GM19438 (cell line): ENCODE measurements around the gene SHISA6.

Experiments
- ATAC-seq: cut with Tn5 transposase; IDR thresholded peaks from one replicate; pipeline ENCODE4 v1.9.1; 2021; ENCODE audit warnings: low read depth; ENCODE audit not compliant: unreplicated experiment

SHISA6 gene

DNA sequence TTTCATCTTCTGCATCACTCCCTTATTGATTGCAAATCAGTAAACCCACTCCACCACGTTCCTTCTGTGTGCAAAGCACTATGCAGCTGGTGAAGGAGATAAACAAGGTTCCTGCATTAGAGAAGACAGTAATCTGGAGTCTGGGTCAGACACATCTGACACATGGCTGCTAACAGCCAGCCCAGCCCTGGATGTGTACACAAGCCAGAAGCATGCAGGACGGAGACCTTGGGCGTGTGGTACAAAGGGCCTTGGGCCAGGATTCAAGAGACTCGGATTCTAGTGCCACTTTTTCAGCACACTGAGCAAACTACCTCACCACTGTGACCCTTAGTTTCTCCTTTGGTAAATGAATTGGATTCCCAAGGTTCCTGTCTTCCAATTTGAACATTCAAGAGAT lies 270.7 kb downstream of the SHISA6 start:
- ATAC-seq = no peak

DNA sequence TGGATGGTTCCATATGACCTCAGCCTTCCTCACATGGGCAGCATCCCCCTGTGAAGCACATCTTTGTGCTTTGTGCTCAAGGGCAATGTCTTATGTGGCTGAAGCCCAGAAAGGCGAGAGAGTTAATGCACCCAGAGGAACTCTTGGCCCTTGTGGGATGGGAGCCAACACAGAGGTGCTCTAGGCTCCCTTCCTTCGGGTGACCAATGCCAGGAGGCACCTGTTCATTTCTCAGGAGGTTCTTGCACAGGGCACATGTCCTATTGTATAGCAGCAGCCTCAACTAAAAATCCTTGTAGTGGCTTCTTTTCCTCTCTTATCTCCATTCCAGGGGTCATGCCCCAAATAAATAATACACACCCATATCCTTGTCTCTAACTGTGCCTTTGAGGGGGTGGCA lies 273.6 kb downstream of the SHISA6 start:
- ATAC-seq = no peak

DNA sequence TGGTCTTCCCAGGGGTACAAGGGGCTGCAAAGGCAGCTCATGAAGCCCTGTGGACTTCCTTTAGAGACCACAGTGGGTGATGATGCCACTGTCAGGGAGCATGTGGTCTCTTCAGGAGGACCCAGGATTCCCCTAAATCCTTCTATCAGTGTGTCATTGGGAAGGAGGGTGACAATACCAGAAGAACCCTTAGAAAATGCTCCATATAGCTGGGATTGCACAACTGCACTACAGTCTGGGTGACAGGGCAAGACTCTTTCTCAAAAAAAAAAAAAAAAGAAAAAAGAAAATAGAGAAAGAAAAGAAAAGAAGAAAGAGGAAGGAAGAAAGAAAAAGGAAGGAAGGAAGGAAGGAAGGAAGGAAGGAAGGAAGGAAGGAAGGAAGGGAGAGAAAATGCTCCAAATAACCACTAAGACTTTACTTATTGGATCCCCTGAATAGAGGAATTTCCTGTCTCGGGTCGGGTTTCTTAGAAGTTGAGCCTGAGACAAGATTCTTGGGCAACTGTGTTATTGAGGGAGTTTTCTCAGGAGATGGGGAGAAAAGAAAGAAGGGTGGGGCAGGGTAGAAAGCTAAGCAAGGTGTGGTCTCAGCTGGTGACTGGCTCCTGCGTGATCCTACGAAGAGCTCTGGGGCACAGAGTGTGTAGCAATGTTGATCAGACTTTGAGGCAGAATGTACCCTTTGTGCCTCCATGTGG lies 274.1 kb downstream of the SHISA6 start:
- ATAC-seq = no peak

DNA sequence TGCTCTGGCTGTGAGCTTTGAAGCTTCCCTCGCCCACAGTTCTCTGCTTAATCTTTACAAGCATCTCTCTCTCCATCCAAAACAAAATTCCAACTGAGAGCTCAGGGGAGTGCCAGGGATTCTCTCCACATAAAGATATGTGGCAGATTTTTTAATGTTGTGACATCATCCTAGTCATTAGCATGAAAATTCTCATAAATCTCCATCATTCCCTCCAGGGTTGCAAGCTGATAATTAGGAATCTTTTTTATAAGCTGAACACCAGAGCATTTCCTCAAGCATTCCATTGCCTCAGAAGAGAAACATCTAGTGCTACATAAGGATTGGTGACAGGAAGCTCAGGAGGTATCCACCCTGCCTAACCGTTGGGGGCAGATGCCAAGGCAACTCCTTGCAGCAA lies 274.9 kb downstream of the SHISA6 start:
- no peak for ATAC-seq

DNA sequence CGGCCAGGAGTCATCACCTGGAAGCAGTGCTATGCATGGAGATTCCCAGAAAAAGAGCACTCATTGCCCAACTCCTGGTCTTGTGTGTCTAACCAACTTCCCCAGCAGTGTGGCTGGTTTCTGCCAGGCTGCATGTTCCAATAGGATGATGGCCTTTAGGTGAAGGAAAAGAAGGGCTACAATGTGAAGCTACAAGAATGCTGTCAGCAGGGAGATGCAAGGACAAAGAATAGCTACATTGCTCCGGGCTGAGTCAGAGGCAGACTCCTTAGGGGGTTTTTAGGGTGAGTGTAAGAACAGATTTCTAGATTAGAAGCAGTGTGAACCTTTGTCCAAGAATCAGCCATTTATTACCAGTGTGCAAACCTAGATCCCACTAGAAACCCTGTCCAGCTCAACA lies 294.2 kb downstream of the SHISA6 start:
- ATAC-seq = no peak

DNA sequence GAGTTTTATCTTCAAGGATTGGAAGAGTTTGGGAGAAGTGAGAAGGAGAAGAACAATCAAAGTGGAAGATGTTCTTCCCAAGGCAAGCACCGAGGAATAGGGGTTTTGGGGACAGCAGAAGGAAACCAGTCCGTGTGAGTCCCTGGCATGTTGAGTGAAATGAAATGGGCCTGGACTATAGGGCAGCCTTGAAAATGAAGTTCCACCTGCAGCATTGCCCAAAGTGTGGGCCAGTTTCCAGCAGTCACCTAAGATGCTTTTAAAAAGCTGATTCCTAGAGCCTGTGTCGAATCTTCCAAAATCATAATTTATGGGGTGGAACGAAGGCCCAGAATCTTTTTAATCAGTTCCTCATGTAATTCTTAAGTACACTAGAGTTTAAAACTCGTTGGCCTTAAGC lies 297.4 kb downstream of the SHISA6 start:
- no peak for ATAC-seq

DNA sequence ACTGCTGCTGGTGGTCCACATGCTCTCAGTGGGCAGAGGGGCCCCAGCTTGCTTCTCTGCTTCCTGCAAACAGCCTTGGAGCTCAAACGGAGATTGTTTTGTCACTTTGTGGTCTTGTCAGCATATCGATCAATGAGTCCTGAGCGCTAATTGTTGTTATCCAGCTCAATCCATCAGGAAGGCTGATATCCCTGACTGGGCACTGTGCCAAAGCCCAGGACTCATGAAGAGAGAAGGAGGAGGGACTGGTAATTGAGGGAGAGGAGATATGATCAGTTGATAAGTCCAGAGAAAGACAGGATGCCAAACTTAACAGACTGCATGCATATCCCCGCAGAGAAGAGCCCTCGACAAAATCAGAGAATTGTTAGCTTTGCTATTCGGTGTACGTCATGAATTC lies 298.6 kb downstream of the SHISA6 start:
- no peak for ATAC-seq

DNA sequence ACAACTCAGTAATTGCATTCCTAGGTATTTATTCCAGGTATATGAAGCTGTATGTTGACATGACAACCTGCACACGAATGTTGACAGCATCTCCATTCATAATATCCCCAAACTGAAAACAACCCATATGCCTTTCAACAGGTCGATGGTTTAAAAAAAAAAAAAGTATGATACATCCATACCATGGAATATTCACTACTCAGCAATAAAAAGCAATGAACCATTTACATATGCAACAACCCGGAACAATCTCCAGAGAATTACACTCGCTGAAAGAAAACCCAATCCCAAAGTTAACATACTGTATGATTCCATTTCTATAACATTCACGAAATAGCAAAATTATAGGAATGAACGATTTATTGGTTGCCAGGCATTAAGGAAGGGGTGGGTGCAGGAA lies 304.0 kb downstream of the SHISA6 start:
- no peak for ATAC-seq

DNA sequence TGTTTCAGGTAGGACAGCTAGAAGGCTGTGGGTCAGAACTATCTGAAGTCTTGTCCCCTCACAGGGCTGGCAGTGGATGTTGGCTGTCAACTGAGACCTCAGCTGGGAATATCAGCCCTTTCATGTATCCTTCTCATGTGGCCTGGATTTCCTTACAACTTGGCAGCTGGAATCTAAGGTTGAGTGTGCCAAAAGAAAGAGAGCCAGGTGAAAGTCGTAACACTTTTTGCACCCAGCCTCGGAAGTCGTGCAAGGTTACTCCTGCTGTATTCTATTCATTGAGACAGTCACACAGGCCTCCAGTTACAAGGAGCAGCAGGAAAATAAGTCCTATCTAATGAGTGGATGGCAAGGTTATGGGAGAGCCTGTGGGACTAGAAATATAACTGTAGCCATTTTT lies 304.7 kb downstream of the SHISA6 start:
- no peak for ATAC-seq

DNA sequence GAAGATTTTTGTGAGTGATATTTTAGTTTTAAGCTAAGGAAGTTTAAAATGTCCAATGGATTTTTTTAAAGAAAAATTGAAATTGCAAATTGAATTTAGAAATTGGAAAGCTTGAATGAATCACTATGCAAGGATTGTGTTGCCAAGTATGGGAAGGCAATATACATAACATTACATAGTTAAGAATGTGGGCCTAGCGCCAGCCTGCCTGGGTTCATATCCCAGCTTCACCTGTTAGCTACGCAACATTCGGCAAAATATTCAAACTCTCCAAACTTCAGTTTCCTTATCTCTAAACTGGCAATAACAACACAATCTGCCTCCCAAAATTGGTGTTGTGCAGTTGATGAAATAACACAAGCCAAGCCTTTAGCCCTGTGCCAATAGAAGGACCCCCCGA lies 306.8 kb downstream of the SHISA6 start:
- no peak for ATAC-seq

DNA sequence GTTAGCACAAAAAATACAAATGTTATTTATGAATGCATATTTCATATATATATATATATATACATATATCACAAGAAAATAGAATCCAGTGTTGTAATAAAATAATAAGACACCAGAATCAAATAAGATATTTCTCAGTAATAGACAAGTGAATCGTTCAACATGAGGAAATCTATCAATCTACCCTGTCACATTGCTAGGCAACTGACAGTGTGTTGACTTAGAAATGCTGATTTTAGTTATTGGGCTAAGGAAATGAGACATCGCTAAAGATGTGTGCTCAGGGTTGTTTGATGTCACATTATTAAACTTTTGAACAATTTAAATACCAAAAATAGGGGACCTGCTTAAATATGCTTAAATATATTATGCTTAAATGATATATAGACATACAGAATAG lies 307.4 kb downstream of the SHISA6 start:
- no peak for ATAC-seq

DNA sequence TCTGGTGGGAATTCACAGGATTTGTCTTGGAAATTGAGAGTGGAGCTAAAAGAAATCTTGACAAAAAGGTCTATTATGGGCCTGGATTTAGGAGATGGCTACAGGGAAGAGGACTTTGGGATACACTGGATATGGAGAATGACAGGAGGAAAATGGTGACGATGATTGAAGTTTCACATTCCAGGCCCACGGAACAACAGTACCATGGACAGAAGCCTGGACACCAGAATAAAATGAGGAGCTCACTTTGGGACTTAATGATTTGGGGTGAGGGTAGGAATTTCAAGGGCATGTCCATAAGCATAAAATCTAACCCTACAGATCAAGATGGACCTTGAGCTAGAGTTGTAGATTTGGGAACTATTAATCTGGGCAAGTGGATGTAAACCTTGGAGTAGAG lies 309.4 kb downstream of the SHISA6 start:
- ATAC-seq = no peak

DNA sequence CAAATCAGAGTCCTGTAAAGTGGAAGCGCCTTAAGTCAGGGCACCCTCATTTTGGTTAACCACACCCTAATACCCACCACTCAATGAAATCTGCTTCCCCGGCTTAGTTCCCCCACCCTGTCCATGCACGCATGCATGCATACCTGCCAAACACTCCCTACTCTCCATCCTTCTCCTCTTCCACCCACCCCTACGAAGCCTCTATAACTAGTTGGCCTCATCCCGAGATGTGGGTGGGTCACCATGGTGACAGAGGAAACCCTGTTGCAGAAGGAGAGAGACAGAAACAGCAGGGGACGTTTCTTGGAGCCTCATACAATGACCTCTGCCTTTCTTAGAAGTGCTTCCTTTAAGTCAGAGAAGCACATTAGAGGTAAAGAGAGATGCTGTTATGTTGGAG lies 310.4 kb downstream of the SHISA6 start:
- no peak for ATAC-seq

DNA sequence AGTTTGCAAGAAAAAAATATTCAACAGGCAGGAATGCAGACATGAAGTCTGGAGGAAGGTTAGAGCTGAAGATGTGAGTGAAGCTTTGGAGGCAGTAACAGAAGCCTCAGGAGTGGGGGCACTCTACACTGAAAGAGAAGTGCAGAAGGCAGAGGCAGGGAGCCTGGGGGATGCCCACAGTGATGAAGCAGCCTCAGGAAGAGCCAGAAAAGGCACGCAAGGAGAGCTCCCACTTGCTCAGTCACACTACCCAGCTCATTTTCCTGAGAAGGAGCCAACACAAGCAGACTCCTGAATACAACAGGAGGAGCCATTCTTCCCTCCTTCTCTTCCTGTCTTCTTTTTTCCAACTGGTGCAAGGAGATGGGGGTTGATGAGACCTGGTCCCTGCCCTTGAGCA lies 312.1 kb downstream of the SHISA6 start:
- ATAC-seq = no peak

DNA sequence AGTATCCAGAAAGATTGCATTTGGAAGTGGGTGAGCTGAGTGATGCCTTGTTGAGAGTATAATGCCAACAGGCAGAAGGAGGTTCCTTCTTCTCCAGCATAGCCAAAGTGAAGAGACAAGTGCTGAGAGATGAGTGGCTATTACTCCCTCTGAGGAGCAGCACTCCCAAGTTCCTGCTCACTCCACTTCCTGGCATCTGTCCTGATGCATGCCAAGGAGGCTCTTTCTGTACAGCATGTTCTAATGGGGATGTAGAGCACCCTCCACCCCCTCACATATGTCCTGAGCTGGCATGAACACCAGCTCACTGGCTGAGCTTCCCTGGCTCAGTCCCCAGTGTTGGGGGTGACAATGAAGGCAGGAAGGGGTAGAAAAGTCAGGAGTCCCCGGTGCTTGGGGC lies 313.0 kb downstream of the SHISA6 start:
- no peak for ATAC-seq

DNA sequence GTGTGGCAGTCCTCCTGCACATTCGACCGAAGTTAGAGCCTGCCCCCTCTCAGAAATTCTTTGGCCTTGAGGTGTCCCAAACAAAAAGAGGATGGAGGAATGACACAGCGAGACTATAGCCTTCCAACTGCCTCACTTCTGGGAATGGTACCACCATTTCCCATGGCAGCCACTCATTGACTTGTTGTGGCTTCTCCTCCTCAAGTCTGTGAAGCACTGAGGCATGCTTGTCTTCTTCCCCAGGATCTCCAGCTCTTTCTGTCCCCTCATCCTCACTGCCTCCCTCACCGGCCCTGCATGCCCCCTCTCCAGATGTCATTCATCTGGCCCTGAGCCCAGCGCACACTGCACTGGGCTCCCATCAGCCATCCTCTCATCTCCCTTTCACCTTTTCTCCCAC lies 313.5 kb downstream of the SHISA6 start:
- no peak for ATAC-seq

DNA sequence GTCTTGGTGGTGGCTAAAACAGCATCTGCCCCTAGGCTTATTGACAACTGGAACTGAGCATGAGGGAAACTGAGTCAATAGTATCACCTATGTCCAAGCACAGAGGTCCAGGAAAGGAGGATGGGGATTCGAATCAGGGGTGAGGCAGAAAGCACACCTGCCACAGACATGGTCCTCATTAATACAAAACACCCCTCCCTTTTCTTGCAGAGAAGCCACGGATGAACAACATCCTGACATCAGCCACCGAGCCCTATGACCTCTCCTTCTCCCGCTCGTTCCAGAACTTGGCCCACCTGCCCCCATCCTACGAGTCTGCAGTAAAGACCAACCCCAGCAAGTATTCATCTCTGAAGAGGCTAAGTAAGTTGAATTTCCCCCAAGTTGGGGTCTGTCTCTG lies 314.5 kb downstream of the SHISA6 start:
- no peak for ATAC-seq

DNA sequence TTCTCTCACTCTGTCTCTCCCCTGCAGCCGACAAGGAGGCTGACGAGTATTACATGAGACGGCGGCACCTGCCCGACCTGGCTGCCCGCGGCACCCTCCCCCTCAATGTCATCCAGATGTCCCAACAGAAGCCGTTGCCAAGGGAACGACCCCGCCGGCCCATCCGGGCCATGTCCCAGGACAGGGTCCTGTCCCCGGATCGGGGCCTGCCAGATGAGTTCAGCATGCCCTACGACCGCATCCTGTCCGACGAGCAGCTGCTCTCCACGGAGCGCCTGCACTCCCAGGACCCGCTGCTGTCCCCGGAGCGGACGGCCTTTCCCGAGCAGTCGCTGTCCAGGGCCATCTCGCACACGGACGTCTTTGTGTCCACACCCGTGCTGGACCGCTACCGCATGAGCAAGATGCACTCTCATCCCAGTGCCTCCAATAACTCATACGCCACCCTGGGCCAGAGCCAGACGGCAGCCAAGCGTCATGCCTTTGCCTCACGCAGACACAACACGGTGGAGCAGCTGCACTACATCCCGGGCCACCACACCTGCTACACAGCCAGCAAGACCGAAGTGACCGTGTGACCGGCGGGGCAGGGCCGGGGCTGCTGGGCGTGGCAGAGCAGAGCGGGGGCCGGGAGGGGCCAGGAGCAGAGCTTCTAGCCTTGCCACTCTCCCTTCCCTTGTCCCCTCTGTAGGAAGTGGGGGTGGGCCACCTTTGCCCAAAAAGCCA lies 316.9 kb downstream of the SHISA6 start:
- ATAC-seq = no peak

DNA sequence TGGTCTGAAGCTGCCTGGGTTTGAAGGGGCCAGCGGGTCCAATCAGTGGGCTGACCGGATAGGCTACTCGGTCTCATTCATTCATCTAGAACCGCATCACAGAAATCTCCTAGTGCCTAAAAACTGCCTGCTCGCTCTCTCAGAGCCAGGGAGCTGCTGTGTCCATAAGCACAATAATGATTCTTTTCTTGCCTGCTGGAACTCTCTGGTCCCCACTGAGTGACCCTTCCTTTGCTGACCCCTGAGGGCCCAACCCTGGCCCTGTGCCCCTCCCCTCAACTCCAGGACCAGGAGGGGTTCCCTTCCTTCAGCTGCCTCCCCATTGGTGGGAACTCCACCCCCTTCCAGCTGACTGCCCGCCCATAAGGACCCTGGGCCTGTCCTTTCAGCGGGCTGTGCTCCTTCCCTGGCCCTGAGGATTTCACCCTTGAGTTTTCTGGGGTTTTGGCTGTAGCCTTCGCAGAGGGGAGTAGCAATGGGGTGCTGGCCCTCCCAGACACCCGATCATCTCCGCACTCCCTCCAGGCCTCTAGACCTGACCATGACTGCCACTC lies 317.7 kb downstream of the SHISA6 start:
- no peak for ATAC-seq

DNA sequence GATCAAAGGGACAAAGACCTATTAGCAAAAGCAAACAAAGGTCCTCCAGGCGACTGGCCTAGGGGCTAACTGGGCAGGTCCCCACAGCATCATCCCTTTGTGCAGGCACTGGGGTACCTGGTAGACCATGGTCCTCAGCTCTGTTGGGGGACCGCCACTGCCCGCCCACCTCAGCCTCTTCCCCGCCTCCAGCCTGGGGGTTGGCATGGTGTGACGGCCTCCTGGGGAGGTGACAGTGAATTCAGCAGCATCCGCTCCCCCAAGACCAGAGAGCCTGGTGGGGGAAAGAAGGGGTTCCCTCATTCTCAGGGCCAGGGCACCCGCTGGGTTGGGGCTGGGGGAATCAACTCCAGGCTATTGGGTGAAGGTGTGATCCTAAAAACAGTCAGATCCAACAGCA lies 318.6 kb downstream of the SHISA6 start:
- ATAC-seq = no peak

DNA sequence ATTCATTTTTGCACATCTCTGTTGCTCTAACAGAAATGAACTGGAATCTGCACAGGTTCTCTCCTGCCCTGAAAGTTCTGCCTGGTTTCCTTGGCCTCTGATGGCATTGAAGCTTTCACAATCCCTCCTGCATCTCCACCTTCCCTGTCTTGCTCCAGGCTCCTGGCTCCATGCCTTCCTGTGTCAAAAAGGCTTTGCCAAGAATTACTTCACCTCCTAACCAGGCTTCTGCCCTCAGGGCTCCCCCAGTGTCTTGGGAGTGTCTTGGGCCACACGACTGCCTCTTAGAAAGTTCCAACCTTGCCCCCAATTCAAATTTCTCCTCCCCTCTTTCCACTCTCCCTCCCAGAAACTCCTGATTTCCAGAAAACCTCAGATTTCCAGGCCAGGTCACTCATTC lies 320.3 kb downstream of the SHISA6 start:
- no peak for ATAC-seq

DNA sequence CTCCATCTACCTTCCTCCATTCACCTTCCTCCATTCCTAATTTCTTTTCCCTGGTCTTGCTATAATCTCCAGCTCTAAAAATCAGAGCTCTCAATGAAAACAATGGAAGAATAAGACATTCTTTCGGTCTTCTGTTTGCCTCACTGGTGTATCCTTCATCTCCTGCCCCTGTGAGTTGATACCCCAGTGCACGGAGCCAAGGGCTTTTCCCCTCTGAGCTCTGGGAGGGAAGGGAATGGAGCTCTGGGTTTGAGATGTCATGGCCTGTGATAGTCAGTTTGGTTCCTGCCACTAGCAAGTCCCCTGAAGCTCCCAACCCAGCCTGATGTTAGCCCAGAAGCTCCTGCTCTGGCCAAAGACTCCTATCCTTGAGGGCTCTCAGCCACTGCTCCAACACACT lies 320.7 kb downstream of the SHISA6 start:
- no peak for ATAC-seq
